ENCODE results near the gene TIMP4. TPM values are rescaled to one million over a fixed set of nuclear protein-coding genes. Genes with fewer than 3 reads are reported as not detected.

Gene TIMP4
- polyA plus RNA-seq, 3 donors from 2014 or later = not detected

DNA sequence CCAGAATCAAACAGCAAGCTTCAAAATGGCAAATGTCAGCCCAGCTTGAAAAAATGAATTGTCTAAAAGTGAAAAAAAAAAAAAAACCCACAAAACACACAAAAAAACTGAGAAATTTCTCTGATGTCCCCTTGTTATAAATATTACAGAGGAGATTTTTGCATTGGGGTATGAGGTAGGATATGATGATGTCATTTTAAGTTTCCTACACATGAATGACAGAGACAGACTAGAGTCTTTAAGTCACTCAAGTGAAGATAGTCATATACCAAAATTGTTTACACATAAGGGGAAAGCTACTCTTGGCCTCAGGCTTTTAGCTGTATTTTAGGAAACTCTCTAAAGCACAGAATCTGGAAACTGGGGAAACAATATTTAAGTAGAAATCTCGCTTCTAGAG lies 32.9 kb downstream of the TIMP4 start:
- H3K27ac Mint-ChIP-seq = no peak overlapping the region
- H3K9me3 Mint-ChIP-seq = peaks cover 0 to 3% (median 0%) of the 10 kb centered on the region in 6 donors
- H3K4me3 Mint-ChIP-seq = no peak overlapping the region
- H3K36me3 Mint-ChIP-seq = peaks cover 0 to 3% (median 0%) of the 10 kb centered on the region in 3 donors
- H3K4me1 Mint-ChIP-seq = no peaks in the 10 kb centered on the region
- peaks cover 2 to 6% (median 5%) of the 10 kb centered on the region in 3 donors for H3K27me3 Mint-ChIP-seq (ENCODE audit: low read depth in 3 of 3)
- no peak for DNase-seq

DNA sequence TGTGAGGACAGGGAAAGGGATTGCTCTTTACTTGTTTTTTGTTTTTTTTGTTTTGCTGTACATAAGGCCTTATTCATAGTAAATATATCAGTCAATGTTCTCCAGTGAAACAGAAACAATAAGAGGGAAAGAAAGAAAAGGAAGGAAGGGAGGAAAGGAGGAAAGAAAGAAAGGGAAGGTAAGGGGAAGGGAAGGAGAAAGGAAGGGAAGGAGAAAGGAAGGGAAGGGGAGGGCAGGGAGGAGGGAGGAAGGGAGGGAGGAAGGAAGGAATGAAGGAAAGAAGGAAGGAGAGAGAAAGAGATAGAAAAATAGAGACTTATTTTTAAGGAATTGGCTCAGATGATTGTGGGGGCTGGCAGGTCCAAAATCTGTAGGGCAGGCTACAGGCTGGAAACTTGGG lies 37.2 kb downstream of the TIMP4 start:
- Mint-ChIP-seq H3K4me1 (no peaks in the 10 kb centered on the region), H3K27ac (no peak overlapping the region), H3K4me3 (no peak overlapping the region), H3K27me3 (ENCODE audit: low read depth in 3 of 3) (peaks cover 4 to 7% (median 6%) of the 10 kb centered on the region in 3 donors), H3K9me3 (peaks cover 0 to 3% (median 0%) of the 10 kb centered on the region in 6 donors), H3K36me3 (peaks cover 0 to 3% (median 0%) of the 10 kb centered on the region in 3 donors)
- DNase-seq = no peak

DNA sequence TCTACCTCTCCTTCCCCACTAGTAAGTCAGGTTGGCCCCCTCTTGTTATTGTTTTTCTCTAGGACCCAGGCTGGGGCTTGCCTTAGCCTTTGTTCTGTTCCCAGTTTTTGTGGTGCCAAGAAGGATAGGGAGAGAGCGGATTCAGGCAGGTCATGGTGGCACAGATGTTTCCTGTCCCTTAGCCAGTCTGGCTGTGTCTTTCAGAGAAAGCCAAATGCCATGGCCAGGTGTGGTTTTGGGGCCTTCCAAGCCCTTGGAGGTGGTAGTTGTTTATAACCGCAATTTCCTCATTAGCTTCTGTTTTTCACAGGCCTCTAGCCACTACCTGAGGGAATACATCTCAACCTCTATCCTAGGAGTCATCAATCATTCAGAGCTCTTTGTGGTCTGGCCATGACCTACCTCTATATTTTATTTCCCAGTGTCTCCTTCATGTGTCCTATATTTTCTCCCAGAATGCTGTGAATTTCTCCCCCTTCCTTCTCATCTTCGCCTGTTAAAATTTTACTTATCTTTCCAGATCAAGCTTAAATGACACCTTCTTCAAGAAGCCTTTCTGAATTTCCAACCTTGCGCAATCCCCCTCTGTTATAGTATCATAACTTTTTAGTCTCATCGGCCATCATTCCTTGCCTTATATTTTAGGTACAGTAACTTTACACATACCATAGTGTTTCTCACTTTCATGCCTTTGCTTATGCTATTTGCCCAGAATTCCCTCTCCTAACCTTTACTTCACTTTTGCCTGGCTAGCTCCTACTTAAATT lies 38.2 kb downstream of the TIMP4 start:
- Mint-ChIP-seq H3K4me1 (no peaks in the 10 kb centered on the region), H3K27ac (no peak overlapping the region), H3K9me3 (peaks cover 0 to 3% (median 0%) of the 10 kb centered on the region in 6 donors), H3K36me3 (peaks cover 0 to 3% (median 0%) of the 10 kb centered on the region in 3 donors), H3K27me3 (ENCODE audit: low read depth in 3 of 3) (peaks cover 3 to 7% (median 6%) of the 10 kb centered on the region in 3 donors), H3K4me3 (no peak overlapping the region)
- DNase-seq = no peak

DNA sequence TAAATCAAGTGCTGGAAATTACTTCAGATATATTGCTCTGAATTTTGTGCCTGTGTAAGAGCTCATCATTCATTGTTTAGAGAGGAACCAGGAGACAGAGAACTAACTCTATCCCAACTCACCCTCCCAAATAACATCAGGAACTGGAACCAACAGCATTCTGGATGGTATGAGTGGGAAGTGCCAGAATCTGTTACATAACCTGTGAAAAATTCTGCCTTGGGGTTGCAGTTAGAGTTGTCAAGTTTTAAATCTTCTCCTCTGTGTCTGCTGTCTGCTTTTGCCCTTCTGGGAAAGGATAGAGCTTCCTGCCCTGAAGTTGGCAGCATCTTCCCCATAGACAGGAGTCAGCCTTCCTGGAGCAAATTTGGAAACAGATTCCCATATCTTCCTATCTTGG lies 41.2 kb downstream of the TIMP4 start:
- Mint-ChIP-seq H3K27me3 (ENCODE audit: low read depth in 3 of 3) (peaks cover 3 to 4% (median 4%) of the 10 kb centered on the region in 3 donors), H3K36me3 (no peaks in the 10 kb centered on the region), H3K9me3 (no peaks in the 10 kb centered on the region), H3K4me1 (no peaks in the 10 kb centered on the region), H3K27ac (no peak overlapping the region), H3K4me3 (no peak overlapping the region)
- DNase-seq = no peak

DNA sequence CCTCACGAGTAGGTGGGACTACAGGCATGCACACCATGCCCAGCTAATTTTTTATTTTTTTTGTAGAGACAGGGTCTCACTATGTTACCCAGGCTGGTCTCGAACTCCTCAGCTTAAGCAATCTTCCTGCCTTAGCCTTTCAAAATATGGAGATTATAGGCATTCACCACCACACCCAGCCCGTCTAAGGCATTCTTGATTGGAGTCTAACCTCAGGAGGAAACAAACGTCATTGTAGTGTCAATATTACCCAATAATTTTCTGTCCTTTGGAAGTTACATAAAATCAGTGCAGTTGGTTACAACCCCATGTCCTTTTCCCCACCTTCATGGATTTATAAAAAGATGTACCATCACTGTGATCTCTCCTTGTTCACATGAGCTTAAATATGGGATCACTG lies 41.8 kb downstream of the TIMP4 start:
- H3K27me3 Mint-ChIP-seq (ENCODE audit: low read depth in 3 of 3) = peaks cover 3 to 4% (median 4%) of the 10 kb centered on the region in 3 donors
- no peak for DNase-seq
- H3K9me3 Mint-ChIP-seq = no peaks in the 10 kb centered on the region
- no peaks in the 10 kb centered on the region for H3K36me3 Mint-ChIP-seq
- H3K27ac Mint-ChIP-seq = no peak overlapping the region
- no peak overlapping the region for H3K4me3 Mint-ChIP-seq
- H3K4me1 Mint-ChIP-seq = no peaks in the 10 kb centered on the region

DNA sequence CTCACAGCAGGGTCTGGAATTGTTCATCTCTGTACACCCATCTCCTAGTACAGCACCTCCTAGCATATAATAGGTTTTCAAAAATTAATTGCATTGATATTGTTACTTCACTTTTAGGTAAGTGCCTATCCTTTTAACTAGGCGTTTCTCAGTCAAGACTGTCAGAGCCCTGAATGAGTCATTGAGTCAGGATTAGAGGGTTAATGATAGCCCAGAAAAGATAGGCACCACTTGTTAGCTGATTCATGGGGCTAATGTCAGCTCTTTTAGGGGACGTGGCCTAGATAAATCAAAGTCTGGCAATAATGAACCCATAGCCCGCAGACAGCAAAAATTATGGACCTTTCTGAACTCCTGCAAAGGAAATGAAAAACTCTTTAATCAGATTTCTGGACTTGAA lies 42.9 kb downstream of the TIMP4 start:
- no peaks in the 10 kb centered on the region for H3K4me1 Mint-ChIP-seq
- no peak overlapping the region for H3K27ac Mint-ChIP-seq
- no peaks in the 10 kb centered on the region for H3K9me3 Mint-ChIP-seq
- peaks cover 0 to 6% (median 4%) of the 10 kb centered on the region in 3 donors for H3K27me3 Mint-ChIP-seq (ENCODE audit: low read depth in 3 of 3)
- H3K36me3 Mint-ChIP-seq = no peaks in the 10 kb centered on the region
- no peak overlapping the region for H3K4me3 Mint-ChIP-seq
- no peak for DNase-seq

DNA sequence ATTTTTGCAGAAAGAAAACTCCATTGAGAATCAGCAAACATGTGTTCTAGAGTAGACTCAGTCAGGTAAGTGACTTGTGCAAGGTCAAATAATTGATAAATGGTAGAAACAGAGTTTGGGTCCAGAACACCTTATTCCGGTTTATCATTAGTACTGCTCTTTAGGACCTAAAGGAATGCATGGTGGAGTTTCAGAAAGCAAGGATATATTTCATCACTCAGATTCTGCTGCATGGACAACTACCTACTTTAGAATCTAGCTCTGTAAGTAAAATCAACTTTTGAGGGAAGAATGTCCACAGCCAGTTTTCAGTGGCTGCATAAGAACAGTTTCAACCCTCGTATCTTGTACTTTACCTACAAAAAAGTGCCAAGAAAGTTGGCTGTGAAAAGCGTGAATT lies 43.6 kb downstream of the TIMP4 start:
- H3K9me3 Mint-ChIP-seq = no peaks in the 10 kb centered on the region
- H3K27ac Mint-ChIP-seq = no peak overlapping the region
- no peaks in the 10 kb centered on the region for H3K36me3 Mint-ChIP-seq
- no peak overlapping the region for H3K4me3 Mint-ChIP-seq
- no peaks in the 10 kb centered on the region for H3K4me1 Mint-ChIP-seq
- H3K27me3 Mint-ChIP-seq (ENCODE audit: low read depth in 3 of 3) = peaks cover 0 to 5% (median 4%) of the 10 kb centered on the region in 3 donors
- DNase-seq = no peak

DNA sequence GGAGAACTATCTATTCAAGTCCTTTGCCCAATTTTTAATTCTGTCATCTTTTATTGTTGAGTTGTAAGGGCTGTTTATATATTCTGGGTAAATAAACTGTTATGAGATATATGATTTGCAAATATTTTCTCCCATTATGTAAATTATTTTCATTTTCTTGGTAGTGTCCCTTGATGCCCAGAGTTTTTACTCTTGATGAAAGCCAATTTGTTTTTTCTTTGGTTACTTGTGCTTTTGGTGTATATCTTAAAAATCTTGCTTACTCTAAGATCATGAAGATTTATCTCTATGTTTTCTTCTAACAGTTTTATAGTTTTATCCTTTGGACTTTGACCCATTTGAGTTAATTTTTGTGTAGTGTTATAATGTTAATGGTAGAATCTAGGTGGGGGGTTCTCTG lies 44.5 kb downstream of the TIMP4 start:
- Mint-ChIP-seq H3K27ac (no peak overlapping the region), H3K9me3 (no peaks in the 10 kb centered on the region), H3K27me3 (ENCODE audit: low read depth in 3 of 3) (peaks cover 0 to 5% (median 4%) of the 10 kb centered on the region in 3 donors)

DNA sequence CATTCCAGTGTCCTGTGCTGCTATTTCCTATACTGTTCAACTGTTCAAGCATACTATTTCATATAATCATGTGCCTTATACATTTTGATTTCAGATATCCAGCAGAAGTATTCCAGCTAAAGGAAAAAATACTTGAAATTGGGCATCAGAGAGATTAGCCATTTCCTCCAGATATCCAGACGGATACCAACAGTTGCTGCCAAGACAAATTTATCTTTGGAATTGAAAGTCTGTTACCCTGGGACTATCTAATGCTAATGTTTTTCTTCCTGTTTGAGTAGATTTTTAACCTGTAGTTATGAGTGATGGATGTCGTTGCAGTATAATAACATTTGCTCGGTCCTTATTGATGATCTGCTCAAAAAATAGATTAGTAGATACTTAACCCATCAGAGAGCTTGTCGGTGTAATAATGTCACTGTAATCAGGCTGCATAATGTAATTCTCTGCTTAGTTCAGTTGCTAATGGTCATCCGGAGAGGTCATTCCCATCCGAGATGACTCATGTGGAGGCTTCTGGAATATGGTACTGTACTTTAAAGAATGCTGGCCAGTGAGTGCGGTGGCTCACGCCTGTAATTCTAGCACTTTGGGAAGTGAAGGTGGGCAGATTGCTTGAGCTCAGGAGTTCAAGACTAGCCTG lies 51.5 kb downstream of the TIMP4 start:
- no peak for DNase-seq
- Mint-ChIP-seq H3K4me1 (no peaks in the 10 kb centered on the region), H3K27ac (no peak overlapping the region), H3K27me3 (ENCODE audit: low read depth in 3 of 3) (peaks cover 0 to 3% (median 0%) of the 10 kb centered on the region in 3 donors), H3K36me3 (no peaks in the 10 kb centered on the region), H3K9me3 (no peaks in the 10 kb centered on the region), H3K4me3 (no peak overlapping the region)

More for the DNA sequence above, 44.5 kb downstream of the TIMP4 start:
- Mint-ChIP-seq H3K4me1 (no peaks in the 10 kb centered on the region), H3K4me3 (no peak overlapping the region), H3K36me3 (no peaks in the 10 kb centered on the region)
- no peak for DNase-seq

Other genes starting within 250 kb of the TIMP4 start
- not detected for gene SYN2, start 154.5 kb downstream of the TIMP4 start, polyA plus RNA-seq
- not detected for gene PPARG, start 130.2 kb upstream of the TIMP4 start, polyA plus RNA-seq